ENCODE results near the gene ME3.
A peak's percentile ranks its signal among the peaks of the same experiment; 100 is the strongest.

- TF ChIP-seq FOXM1 (IDR thresholded peaks at IDR 0.05; ENCODE audit: borderline replicate concordance, low read depth) (peak; percentile 23; the same call in 1 of the 2 replicates), EP300 (IDR thresholded peaks at IDR 0.05; ENCODE audit: borderline replicate concordance) (peak; percentile 60; the same call in 1 of the 2 replicates), TEAD4 (IDR thresholded peaks at IDR 0.05) (no peak; the same call in 1 of the 2 replicates), REST (IDR thresholded peaks at IDR 0.05; ENCODE audit: low read depth) (no peak), CREB1 (IDR thresholded peaks at IDR 0.05; ENCODE audit: low read depth) (no peak)
Measured at GRCh38 chr11:86632499-86633269, 39.7 kb downstream of the ME3 start.

All from Ishikawa (cell line).